Activated effector memory CD4-positive, alpha-beta T cell treated with anti-CD3 and anti-CD28 coated beads, Interleukin-2, amount 50 U/mL, for 16 hours (primary cell): ENCODE results near the gene ARID1B.

Experiments used
- DNase-seq: peaks from one replicate; pipeline ENCODE4 v3.0.0-alpha.2; 2020

The ARID1B gene

DNA sequence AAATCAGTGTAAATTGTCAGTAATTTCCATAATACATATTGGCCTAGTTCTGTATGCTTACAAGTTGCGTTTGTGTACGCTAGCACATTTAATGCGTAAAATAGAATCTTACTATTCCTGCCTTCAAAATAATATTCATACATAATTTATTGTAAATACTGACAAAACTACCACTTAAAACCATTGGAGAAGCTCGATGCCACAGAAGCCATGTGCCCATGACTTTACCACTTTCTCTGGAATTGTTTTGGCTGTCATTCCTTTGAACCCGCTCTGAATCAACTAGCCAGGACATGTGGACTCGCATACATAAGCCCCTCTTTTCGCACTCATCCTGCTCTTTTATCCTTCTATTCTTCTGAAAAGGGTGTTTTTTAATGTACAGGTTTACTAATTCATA is 394.6 kb downstream of the ARID1B start:
- no peak for DNase-seq

DNA sequence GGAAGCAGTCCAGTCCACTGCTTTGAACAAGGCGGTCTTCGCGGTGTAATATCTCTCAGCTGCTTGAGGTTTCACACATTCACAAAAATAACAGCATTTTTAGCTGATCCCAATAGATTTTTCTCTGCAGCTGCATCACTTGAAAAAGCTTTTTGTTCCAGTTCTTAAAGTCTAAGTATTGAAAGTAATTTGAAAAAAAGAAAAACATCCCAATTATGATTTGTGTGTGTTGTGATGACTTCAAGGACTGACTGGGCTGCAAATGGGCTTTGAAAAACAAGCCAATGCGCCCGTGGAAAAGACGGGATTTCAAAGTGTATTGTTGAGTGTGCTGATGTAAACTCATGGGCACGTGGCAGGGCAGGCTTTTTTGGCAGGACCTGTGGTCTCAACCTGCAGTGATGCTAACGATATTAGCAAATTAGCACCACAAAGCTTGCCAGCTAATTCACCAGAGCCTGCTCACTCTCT is 395.1 kb downstream of the ARID1B start:
- no peak for DNase-seq

DNA sequence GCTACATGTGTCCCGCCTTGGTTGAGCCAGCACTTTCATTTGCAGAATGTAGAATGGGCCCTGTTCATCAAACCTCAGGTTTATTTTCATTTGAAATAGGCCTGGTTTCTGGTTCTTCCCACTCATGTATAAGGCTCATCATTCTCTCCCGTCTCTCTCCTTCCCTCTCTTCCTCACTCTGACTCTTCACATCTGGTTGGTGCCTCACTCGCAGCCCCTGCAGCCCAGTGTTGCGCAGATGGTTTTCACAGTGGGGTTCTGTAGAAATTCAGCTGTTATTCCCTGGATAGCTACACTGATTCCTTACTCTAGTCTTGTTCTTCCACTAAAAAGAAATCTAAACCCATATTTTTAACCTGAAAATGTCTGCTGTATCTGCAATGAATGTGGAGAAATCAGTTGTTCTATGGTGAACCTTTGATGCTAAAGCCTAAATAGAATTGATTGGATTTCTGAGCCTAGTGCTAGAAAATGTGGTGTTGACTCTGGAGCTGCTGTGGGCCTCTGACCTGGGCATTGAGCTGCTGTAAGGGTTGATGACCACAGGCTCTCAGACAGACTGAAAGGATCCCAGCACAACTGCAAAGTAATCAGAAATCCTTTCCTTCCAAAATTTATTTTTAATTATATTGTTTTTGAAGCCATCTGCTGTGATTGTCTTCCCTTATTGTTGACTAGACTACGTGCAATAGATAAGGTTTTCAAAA is 395.8 kb downstream of the ARID1B start:
- DNase-seq: no peak

DNA sequence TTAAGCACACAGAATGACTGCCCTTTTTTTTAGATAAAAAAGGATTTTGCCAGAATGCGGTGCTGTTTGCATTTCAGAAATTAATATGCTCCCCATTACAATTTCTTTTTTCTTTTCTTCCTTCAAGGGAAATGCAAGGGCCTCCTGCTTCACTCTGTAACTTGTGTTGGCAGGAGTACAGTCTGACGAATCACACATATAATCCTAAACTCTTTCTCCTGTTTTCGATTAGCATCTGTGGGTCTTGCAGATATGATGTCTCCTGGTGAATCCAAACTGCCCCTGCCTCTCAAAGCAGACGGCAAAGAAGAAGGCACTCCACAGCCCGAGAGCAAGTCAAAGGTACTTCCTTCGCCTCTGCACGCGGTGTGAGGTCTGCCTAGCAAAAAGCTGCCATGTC is 396.6 kb downstream of the ARID1B start:
- no peak for DNase-seq

DNA sequence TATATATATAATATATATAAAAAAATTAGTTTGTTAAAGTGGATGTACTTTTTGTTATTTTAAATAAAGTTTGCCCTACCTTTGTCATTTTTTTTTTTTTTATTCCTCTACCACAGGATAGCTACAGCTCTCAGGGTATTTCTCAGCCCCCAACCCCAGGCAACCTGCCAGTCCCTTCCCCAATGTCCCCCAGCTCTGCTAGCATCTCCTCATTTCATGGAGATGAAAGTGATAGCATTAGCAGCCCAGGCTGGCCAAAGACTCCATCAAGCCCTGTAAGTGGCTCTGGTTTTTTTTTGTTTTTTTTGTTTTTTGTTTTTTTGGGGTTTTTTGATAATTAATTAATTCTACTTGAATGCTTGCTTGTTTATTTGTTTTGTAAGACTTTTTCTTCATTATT is 397.6 kb downstream of the ARID1B start:
- DNase-seq: no peak

DNA sequence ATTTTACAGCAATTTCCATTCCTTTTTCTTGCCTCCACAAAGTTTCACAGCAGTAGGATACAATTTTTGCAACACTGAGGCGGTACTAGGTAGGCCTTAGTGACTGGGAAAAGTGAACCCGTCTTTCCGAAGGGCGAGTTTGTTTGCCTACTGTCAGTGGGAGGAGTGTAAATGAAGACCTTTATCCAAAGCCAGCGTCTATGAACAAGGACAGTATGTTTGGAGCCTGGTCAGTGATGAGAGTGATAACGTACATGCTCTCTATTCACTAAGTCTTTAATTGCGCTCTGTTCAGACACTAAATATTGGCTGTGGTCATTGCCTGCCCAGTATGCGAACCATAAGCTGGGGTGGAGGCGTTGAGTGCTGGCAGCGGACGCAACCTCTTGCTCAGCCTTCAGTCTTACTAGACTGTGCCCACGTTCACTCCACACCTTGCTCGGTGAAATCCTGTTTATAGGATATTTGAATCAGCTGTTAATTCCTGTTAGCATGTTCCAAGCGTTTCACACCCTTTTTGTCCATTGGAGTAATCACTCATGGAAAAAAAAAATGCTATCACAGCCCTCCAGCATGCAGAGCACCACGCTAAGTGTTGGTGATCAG is 400.7 kb downstream of the ARID1B start:
- DNase-seq: no peak

DNA sequence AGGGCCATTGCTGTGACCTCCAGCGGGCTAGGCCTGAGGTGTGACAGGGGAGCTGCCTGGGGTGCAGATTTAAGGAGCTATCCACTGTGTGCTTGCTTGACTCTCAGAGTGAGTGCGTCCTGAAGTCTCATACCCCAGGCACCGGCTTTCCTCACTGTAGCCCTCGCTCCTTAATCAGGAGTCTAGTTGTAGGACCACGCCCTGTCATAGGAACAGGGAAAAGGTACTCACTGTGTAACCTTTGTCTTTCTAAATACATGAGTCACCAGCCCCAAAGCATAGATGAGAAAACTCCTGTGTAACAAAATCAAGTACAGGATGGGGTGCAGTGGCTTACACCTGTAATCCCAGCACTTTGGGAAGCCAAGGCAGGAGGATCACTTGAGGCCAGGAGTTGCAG is 404.5 kb downstream of the ARID1B start:
- DNase-seq: no peak

DNA sequence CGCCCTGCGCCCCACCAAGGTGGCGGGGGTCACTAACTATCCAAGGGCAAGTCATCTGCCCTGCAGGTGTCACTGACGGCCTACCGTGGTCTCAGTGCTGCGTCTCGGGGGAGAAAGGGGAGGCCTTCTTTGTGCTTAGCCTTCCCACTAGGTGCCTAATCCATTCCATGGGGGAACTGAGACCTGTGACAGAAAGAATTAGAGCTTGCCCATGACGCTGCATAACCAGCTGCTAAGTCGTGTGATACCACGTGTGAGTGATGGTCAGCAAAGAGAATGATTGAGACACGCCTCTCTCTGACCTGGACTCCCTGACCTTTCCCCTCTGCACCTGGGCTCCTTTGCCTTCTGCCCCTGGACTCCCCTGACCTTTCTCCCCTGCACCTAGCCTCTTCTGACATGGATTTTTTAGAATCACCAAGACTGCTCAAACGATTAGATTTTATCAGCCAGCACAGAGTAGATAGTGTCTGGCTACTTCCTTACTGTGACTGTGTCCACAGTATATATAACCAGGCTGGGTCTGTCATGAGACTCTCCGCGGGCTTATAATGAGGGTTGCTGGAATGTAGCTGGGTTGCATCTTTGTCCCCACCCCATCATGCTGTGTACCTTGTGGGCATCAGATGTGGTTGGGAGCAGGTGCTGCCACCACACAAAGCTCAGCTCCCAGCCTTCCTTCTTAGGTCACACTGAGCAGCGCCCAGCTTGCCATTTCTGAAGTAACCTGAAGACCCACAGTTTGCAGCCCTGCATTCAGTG is 405.5 kb downstream of the ARID1B start:
- no peak for DNase-seq

DNA sequence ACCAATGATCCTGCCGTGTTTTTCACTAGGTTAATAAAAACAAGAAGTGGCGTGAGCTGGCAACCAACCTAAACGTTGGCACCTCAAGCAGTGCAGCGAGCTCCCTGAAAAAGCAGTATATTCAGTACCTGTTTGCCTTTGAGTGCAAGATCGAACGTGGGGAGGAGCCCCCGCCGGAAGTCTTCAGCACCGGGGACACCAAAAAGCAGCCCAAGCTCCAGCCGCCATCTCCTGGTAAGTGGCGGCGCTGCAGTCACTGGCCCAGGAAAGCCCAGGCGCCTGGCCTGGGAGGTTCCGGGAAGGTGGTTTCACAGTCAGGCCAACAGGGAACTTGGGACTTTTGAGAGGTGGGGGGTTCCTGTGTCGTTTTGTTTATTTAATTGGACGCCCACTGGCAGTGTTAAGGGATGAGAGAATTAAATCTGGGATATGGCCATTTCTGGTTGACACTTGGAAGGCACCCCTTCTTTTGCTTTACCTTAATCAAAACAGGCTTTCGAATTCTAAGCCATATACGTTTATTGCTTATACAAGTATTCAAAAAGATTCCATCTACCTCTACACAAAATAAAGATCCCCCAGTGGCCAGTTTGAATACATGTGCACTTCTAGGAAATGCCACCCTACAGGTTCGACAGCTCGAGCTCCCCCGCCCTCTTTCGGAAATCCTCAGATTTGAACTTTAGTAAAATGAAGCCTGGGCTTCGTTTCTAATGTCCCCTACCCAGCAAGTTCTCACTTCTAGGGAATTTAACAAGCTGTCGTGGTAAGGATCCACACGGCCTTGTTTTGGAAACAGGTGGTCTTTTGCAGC is 407.2 kb downstream of the ARID1B start:
- peak; percentile 84 for DNase-seq

DNA sequence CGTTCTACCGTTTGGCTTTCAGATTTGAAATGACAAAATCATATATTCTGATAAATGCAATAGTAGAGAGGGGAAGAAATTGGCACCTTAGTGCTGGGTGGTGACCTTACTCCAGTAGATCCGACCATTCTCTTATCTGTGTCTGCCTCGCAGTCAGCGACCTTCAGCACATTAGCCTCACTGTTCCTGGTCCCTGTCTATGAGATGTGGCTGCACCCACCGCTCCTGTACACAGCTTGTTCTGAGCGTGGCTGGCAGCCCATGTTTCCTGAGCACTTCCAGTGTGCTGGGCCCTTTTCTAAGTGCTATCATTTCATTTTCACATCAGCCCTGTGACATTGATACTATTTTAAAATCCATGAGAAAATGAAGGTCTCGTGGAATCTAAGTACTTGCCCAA is 408.0 kb downstream of the ARID1B start:
- no peak for DNase-seq

DNA sequence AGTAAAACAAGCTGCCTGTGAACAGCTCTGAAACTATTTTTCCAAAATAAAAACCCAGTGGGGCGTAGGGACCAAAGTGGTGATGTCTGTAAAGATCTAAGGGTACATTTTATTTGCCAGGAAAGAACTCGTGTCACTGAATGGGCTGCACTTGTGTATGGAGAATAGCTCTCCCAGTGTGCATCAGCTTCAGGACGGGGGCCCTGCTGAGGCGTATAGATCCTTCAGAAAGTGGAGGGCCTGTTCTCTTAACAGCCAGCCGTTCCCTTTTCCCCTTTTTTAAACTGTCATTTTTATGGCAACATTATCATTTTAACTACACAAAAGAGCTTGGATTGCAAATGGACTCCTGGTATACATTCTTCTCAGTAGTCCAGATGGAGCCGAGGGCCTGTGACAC is 408.8 kb downstream of the ARID1B start:
- no peak for DNase-seq

DNA sequence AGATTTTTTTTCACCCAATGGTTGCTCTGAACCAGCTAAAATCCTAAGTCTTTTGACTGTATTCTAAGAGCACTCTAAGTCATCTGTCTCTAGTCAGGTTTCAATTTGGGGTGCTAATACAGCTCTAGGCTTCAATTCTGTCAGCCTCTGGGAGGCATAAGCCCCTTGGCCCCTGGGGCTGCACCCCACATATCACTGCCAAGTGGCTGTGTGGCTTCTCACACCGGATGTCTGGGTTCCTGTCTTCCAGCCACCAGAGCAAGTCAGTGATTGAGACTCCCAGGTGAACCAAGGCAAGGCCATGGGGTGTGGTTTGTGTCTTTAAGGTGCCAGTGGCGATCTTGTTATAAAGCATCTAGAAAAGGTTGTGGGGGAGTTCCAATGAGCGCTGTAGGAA is 409.6 kb downstream of the ARID1B start:
- no peak for DNase-seq

DNA sequence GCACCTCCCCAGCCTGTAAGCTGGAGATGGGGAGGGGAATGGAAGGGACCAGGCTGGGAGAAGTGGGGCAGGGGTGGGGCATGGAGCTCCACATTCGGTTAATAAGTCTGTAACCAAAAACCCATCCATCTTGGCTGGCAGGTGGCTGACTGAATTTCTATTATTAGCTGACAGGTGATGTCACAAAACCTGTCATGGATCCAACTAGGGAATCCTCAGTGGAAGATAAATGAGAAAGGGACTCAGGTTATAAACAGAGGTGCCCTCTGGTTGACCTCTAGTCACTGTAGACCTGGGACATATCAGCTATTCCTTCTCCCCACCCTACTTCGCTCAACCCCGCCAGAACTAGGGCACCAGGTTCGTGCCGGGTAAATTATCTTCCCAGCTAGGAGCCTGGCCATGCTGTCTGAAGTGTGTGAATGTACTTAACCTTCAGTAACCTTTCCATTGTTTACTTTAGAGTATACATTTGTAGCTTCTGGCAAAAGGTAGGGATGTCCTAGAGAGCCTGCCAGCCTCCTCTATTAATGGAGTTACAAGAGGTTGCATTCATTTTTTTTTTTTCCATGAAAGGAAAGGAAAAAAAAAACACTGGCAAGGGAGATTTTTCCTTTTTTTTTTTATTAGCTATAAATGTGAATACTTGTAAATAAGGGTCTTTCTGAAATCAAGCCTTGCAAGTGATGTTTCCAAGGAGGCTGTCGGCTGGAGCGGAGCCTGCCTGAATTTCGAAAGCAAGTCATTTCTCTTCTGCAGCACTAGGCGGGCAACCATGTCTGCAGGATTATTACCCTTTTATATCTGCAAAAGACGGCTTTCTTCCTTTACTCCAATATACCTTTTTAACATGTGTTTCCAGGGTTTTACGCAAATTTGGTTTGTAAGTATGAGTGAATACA is 410.3 kb downstream of the ARID1B start:
- DNase-seq: no peak

DNA sequence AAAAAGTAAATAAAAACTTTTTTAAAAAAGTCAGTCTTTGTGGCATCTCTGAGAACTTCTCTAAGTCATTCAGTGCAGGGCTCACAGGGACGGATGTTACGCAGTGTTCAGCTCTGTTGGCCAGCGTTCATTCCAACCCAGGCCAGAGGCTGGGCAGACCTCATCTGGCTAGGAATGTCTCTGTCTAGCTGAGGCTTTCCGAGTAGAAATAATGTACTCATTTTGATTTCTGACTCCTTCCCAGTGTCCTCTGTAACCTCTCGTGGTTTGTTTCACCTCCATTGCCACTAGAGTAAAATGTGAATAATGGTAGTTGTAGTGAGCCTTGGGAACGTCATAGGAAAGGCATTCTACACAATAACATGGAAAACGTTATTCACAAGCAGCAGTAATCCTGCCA is 411.0 kb downstream of the ARID1B start:
- DNase-seq: no peak

DNA sequence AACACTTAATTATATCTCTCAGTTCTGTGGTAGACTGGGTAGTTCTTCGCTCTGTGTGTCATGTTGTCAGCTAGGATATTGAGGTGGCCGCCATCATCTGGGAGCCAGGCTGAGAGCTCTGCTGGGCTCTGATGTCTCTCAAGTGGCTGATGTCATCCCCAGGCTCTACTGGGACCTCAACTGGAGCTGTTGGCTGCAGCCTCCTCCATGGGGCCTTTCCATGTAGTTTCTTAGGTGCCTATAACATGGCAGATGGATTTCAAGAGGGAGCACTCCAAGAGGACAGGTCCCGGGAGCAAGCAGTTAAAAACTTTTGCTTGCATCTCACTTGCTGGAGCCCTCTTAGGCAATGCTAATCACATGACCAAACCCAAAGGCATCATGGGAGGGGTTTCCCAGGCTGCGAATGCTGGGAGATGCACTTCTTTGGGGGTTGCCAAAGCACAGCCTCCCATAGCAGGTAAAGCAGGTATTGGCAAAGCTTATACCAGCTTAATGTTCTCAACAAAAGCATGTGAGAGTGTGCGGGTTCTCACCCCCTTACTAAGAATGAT is 416.3 kb downstream of the ARID1B start:
- DNase-seq: no peak

DNA sequence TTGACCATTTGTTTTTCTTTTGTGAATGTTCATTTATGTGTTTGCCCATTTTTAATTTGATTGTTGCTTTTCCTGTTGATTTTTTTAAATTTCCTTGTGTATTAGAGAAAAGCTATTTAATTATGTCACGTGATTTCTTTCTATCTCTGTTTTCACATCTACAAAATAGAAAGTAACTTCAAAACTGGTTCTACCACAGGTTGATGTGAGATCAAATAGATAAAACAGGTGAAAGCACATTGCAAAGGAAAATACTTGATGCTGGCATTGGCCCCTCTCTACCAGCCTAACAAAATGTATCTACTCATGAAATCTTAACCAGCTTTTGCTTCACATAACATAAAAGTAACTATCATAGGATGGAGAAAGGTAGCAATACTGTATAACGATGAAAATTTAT is 416.9 kb downstream of the ARID1B start:
- DNase-seq: no peak

DNA sequence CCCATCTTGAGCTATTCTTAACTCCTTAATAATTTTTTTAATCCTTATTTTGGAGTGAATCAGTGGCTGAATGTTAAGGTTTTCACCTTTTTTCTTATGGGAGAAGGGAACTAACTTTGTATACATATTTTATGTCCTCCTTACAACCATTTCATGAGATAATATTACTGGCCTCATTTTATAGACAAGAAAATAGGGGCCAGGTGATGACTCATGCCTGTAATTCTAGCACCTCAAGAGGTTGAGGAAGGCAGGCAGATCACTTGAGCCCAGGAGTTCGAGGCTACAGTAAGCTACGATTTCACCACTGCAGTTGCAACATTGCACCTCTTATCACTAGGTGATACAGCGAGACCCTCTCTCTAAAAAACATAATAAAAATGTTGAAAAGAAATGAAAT is 417.5 kb downstream of the ARID1B start:
- DNase-seq: no peak

DNA sequence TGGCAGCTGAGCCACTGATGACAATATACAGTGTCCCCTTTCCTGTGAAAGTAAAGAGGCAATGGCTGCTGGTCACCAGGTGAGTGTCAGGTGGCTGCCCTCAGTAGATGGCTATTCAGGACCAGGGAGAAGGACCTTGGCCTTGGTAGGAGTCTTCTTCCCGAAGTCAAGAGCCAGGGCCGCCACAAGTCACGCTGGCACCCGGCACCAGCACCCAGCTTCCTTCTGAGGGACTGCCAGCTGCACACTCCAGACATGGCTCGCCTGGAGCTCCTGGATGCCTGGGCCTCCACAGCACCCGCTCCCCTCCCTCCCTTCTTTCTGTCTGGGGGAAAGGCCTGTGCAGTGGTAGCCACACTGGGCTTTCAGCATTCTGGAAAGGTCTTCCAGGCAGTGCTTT is 419.2 kb downstream of the ARID1B start:
- DNase-seq: no peak

DNA sequence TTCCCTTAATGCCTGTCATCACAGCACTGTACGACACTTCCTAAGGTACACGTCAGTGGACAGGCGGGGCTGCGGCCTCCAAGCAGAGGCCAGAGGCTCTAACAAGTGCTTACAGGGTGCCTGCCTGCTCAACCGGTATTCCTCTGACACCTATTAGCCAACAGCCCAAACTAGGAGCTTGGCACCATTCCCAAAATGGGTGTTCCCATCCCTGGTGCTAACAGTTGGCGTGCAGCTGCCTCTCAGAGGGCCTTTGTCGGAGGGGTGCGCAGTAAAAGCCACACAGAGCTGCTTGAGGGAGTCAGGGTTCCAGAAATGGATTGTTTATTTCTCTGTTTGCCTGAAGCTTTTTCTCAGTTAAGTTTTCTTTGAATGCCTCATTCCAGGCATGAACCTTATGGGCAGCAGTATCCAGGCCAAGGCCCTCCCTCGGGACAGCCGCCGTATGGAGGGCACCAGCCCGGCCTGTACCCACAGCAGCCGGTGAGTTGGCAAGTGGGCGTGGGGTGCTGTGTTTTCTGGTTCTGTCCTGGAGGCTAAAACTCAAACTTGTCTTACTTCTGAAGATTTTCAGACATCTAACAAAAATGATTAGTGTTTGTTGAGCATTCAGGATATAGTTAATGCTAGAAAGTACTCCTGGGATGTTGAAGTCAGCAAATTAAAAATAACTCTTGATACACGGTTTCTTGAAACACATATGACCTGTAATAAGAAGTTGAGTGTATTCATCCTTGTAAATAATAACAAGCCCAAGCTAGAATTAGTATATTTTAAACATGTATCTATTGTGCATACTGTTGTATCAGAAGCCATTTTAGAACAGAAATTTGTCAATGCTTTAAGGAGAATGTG is 421.5 kb downstream of the ARID1B start:
- DNase-seq: no peak

DNA sequence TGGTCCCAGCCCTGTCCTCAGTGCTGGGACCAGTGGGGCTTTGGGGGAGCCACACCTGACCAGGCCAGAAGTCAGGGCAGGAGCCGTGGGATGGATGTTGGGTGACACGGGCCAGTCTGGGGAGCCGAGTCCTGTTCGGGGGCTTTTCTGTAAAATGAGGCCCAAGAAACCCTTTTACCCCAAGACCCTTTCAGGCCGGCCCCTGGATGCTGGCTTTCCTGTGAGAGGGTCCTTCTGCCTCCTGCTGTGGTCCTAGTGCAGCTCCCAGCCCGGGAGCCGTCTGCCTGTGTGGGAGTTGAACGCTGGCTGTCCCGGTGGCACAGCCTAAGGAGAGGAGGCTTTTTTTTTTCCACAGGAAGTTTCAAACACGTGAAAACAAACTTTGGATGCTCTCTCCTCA is 422.9 kb downstream of the ARID1B start:
- no peak for DNase-seq

DNA sequence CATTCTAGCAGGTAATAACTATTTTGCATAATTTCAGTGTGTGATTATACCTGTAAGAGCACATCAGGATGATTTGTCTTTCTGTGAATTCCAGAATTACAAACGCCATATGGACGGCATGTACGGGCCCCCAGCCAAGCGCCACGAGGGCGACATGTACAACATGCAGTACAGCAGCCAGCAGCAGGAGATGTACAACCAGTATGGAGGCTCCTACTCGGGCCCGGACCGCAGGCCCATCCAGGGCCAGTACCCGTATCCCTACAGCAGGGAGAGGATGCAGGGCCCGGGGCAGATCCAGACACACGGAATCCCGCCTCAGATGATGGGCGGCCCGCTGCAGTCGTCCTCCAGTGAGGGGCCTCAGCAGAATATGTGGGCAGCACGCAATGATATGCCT is 423.4 kb downstream of the ARID1B start:
- no peak for DNase-seq
